WTC11 (cell line): ENCODE measurements around the gene RAI1. TPM values are rescaled to one million over a fixed set of nuclear protein-coding genes. Genes with fewer than 3 reads are reported as not detected.

Experiments used
- ATAC-seq: fragments of 200-7000 bp; cut with Tn5 transposase; 2 replicates; pipeline ENCODE4 v1.10.0; 2021; ENCODE audit warnings: mild to moderate bottlenecking, moderate library complexity
- CTCF ChIA-PET: fragments of 300-600 bp; sonication (Branson Sonifier 250); formaldehyde crosslinking; loops from one replicate; lab custom pipeline; 2021; ENCODE audit warnings: antibody characterized with exemption; lab: Charles Lee
- POLR2A ChIA-PET: fragments of 350-600 bp; sonication (Branson Sonifier 250); formaldehyde crosslinking; loops from one replicate; lab custom pipeline; 2021; ENCODE audit warnings: antibody characterized with exemption; lab: Charles Lee
- DNase-seq: peaks from one replicate; pipeline ENCODE4 v3.0.0; 2021; ENCODE audit warnings: low spot score
- H3K27ac Mint-ChIP-seq: 2 replicates; pipeline ENCODE4 v1.8.0; 2021; ENCODE audit warnings: mixed read lengths
- H3K27me3 Mint-ChIP-seq: 2 replicates; pipeline ENCODE4 v1.8.0; 2021; ENCODE audit warnings: low read depth, mild to moderate bottlenecking, moderate library complexity, mixed read lengths
- H3K36me3 Mint-ChIP-seq: 2 replicates; pipeline ENCODE4 v1.8.0; 2021; ENCODE audit warnings: mixed read lengths
- H3K4me1 Mint-ChIP-seq: 2 replicates; pipeline ENCODE4 v1.8.0; 2022; ENCODE audit warnings: mixed read lengths
- H3K4me3 Mint-ChIP-seq: 2 replicates; pipeline ENCODE4 v1.8.0; 2021; ENCODE audit warnings: mild to moderate bottlenecking, moderate library complexity, mixed read lengths
- H3K9me3 Mint-ChIP-seq: 2 replicates; pipeline ENCODE4 v1.8.0; 2021; ENCODE audit warnings: mixed read lengths
- ATF2 ChIP-seq: sonication (generic); formaldehyde crosslinking; IDR thresholded peaks from 2 replicates; pipeline ENCODE4 v1.8.1; 2022; ENCODE audit warnings: low read depth, missing genetic modification reagents, borderline replicate concordance
- ATF3 ChIP-seq: sonication (generic); formaldehyde crosslinking; conservative IDR thresholded peaks from 2 replicates; pipeline ENCODE4 v1.8.1; 2022; ENCODE audit warnings: mild to moderate bottlenecking, missing genetic modification reagents
- CREM ChIP-seq: sonication (generic); formaldehyde crosslinking; IDR thresholded peaks from 2 replicates; pipeline ENCODE4 v1.8.1; 2022; ENCODE audit warnings: mild to moderate bottlenecking, missing genetic modification reagents, moderate library complexity
- CTCF ChIP-seq: fragments of 200-600 bp; IDR thresholded peaks from 2 replicates; pipeline ENCODE4 v1.8.0; 2022; ENCODE audit warnings: antibody characterized with exemption
- E2F1 ChIP-seq: sonication (generic); formaldehyde crosslinking; IDR thresholded peaks from 2 replicates; pipeline ENCODE4 v1.8.0; 2022; ENCODE audit warnings: mild to moderate bottlenecking, missing genetic modification reagents
- ESRRA ChIP-seq: sonication (generic); formaldehyde crosslinking; IDR thresholded peaks from 2 replicates; pipeline ENCODE4 v1.8.1; 2022; ENCODE audit warnings: mild to moderate bottlenecking, missing genetic modification reagents, borderline replicate concordance
- HMGXB4 ChIP-seq: sonication (generic); formaldehyde crosslinking; IDR thresholded peaks from 2 replicates; pipeline ENCODE4 v1.8.1; 2023; ENCODE audit warnings: mild to moderate bottlenecking, moderate library complexity, missing genetic modification reagents
- IRF2 ChIP-seq: sonication (generic); formaldehyde crosslinking; IDR thresholded peaks from 2 replicates; pipeline ENCODE4 v1.8.0; 2022; ENCODE audit warnings: low read depth, missing genetic modification reagents, borderline replicate concordance
- JAZF1 ChIP-seq: fragments of 250-450 bp; sonication (Bioruptor Pico); IDR thresholded peaks from 2 replicates; pipeline ENCODE4 v1.9.0; 2021; ENCODE audit warnings: moderate library complexity, mild to moderate bottlenecking, inconsistent platforms
- MAX ChIP-seq: sonication (generic); formaldehyde crosslinking; IDR thresholded peaks from 2 replicates; pipeline ENCODE4 v1.8.0; 2022; ENCODE audit warnings: mild to moderate bottlenecking, missing genetic modification reagents
- MLX ChIP-seq: sonication (generic); formaldehyde crosslinking; IDR thresholded peaks from 2 replicates; pipeline ENCODE4 v1.8.1; 2023; ENCODE audit warnings: mild to moderate bottlenecking, missing genetic modification reagents, moderate library complexity
- TCF7 ChIP-seq: sonication (generic); formaldehyde crosslinking; IDR thresholded peaks from 2 replicates; pipeline ENCODE4 v1.8.0; 2022; ENCODE audit warnings: mild to moderate bottlenecking, low read depth, missing genetic modification reagents, moderate library complexity
- USF2 ChIP-seq: sonication (generic); formaldehyde crosslinking; IDR thresholded peaks from 2 replicates; pipeline ENCODE4 v1.8.1; 2023; ENCODE audit warnings: mild to moderate bottlenecking, missing genetic modification reagents, moderate library complexity
- ZBTB21 ChIP-seq: sonication (generic); formaldehyde crosslinking; IDR thresholded peaks from 2 replicates; pipeline ENCODE4 v1.8.1; 2023; ENCODE audit warnings: mild to moderate bottlenecking, missing genetic modification reagents, borderline replicate concordance
- ZMAT4 ChIP-seq: fragments of 250-450 bp; sonication (Bioruptor Pico); IDR thresholded peaks from 2 replicates; pipeline ENCODE4 v1.9.0; 2021; ENCODE audit warnings: mild to moderate bottlenecking
- ZNF121 ChIP-seq: sonication (generic); formaldehyde crosslinking; IDR thresholded peaks from 2 replicates; pipeline ENCODE4 v1.8.0; 2023; ENCODE audit warnings: missing genetic modification reagents
- ZNF263 ChIP-seq: sonication (generic); formaldehyde crosslinking; IDR thresholded peaks from 2 replicates; pipeline ENCODE4 v1.8.1; 2022; ENCODE audit warnings: low read depth, mild to moderate bottlenecking, moderate library complexity, missing genetic modification reagents
- ZNF423 ChIP-seq: fragments of 250-450 bp; sonication (Bioruptor Pico); IDR thresholded peaks from 2 replicates; pipeline ENCODE4 v2.1.2; 2022; ENCODE audit warnings: mild to moderate bottlenecking, moderate library complexity
- ZSCAN18 ChIP-seq: fragments of 250-450 bp; sonication (Bioruptor Pico); IDR thresholded peaks from 2 replicates; pipeline ENCODE4 v2.1.2; 2022; ENCODE audit warnings: mild to moderate bottlenecking, moderate library complexity
- total RNA-seq: library from RNA; stranded (reverse); gene quantifications from 3 replicates; pipeline ENCODE4 v1.2.3, GENCODE V29; 2021

RAI1 gene
- total RNA-seq, 1 experiment from 2014 or later: 12.7 TPM

- TF ChIP-seq ZBTB21: no peak
- no peak for TF ChIP-seq TCF7
- no peak for TF ChIP-seq IRF2 (CRISPR knock-in tag)
Measured at GRCh38 chr17:17841601-17842025, 160.4 kb downstream of the RAI1 start (continued).

- ATAC-seq: no peak
- Mint-ChIP-seq H3K27me3 (peaks cover 3% of the 10 kb centered on the region; the same call in 1 of the 2 replicates), H3K4me1 (peaks cover 53% of the 10 kb centered on the region), H3K4me3 (no peak overlapping the region), H3K27ac (peak overlapping the region; percentile 45; the same call in 1 of the 2 replicates), H3K36me3 (no peaks in the 10 kb centered on the region), H3K9me3 (no peaks in the 10 kb centered on the region)
- TF ChIP-seq CTCF (no peak), ZSCAN18 (CRISPR knock-in tag) (no peak), HMGXB4 (CRISPR knock-in tag) (no peak), ATF2 (CRISPR knock-in tag) (no peak), ATF3 (no peak), USF2 (no peak), TCF7 (no peak), E2F1 (no peak), JAZF1 (CRISPR knock-in tag) (no peak)
- CTCF ChIA-PET: interaction anchor here (0.5 to 3.1 kb wide), 9 partner anchors 18 to 80 kb away, joined by 3 to 23 read pairs (median 3); no protein-coding TSS in a partner anchor
- no peak for DNase-seq
- POLR2A ChIA-PET: no interaction called here
Measured at GRCh38 chr17:17842111-17842876, 161.0 kb downstream of the RAI1 start.

GRCh38 chr17:17843096-17843495 lies 161.8 kb downstream of the RAI1 start:
- ATAC-seq (no peak), DNase-seq (no peak)
- Mint-ChIP-seq H3K27ac (no peak overlapping the region), H3K27me3 (peaks cover 3% of the 10 kb centered on the region; the same call in 1 of the 2 replicates), H3K4me1 (peaks cover 52% of the 10 kb centered on the region), H3K9me3 (no peaks in the 10 kb centered on the region), H3K4me3 (no peak overlapping the region), H3K36me3 (no peaks in the 10 kb centered on the region)
- ChIA-PET CTCF (interaction anchor here (1.0 to 3.1 kb wide), 3 partner anchors 31 to 46 kb away, joined by 3 to 13 read pairs (median 3); no protein-coding TSS in a partner anchor), POLR2A (no interaction called here)
- TF ChIP-seq ESRRA (CRISPR knock-in tag) (no peak), MLX (no peak), ZNF263 (CRISPR knock-in tag) (no peak), ZNF121 (no peak), MAX (CRISPR knock-in tag) (no peak), ZNF423 (CRISPR knock-in tag) (no peak), CTCF (no peak), CREM (CRISPR knock-in tag) (no peak), TCF7 (no peak), ZMAT4 (CRISPR knock-in tag) (no peak)
